Neuronal stem cell (in vitro differentiated cells): ENCODE results near the gene HSFX4.
A peak's percentile ranks its signal among the peaks of the same experiment; 100 is the strongest.
"Not testable (repeated sequence)": the region's sequence is repeated elsewhere in the genome, so short reads cannot be mapped to it uniquely, and the experiment has no call there.

ENCODE experiments used
- DNase-seq: peaks from one replicate; pipeline ENCODE4 v3.0.0-alpha.2; 2013; ENCODE audit warnings: low spot score
- H2AFZ ChIP-seq: one replicate; pipeline ENCODE4 v1.6.1; 2013; ENCODE audit warnings: mild to moderate bottlenecking, low read length, inconsistent platforms
- H2AK5ac ChIP-seq: 2 replicates; pipeline ENCODE4 v1.6.1; 2013; ENCODE audit warnings: low read depth, mild to moderate bottlenecking, inconsistent platforms, low read length, moderate library complexity, mixed read lengths
- H2BK120ac ChIP-seq: 2 replicates; pipeline ENCODE4 v1.6.1; 2013; ENCODE audit warnings: low read depth, mild to moderate bottlenecking, inconsistent platforms, low read length, moderate library complexity, mixed read lengths
- H2BK12ac ChIP-seq: one replicate; pipeline ENCODE4 v1.6.1; 2013; ENCODE audit warnings: low read length, inconsistent platforms
- H2BK15ac ChIP-seq: 2 replicates; pipeline ENCODE4 v1.6.1; 2013; ENCODE audit warnings: mild to moderate bottlenecking, low read length, inconsistent platforms, mixed read lengths
- H2BK5ac ChIP-seq: one replicate; pipeline ENCODE4 v1.6.1; 2013; ENCODE audit warnings: inconsistent platforms, mild to moderate bottlenecking, low read length, moderate library complexity
- H3K14ac ChIP-seq: one replicate; pipeline ENCODE4 v1.6.1; 2013; ENCODE audit warnings: low read length, inconsistent platforms
- H3K18ac ChIP-seq: 2 replicates; pipeline ENCODE4 v1.6.1; 2013; ENCODE audit warnings: low read length, inconsistent platforms
- H3K23ac ChIP-seq: 2 replicates; pipeline ENCODE4 v1.6.1; 2013; ENCODE audit warnings: low read depth, mild to moderate bottlenecking, mixed read lengths, low read length, inconsistent platforms; ENCODE audit not compliant: poor library complexity
- H3K27ac ChIP-seq: replicated peaks from 3 replicates; pipeline ENCODE4 v1.5.1; 2013; ENCODE audit warnings: low read length, inconsistent platforms
- H3K27me3 ChIP-seq, 3 experiments: 2 replicates each; pipeline ENCODE4 v1.6.1; 2013; ENCODE audit warnings: low read length in 3 of 3, mild to moderate bottlenecking in 2 of 3, inconsistent platforms in 1 of 3, low read depth in 1 of 3, mixed read lengths in 1 of 3, moderate library complexity in 1 of 3; ENCODE audit not compliant: control insufficient read depth in 3 of 3, insufficient read depth in 3 of 3
- H3K36me3 ChIP-seq, 2 donors: replicated peaks in 1 of 2; 2 replicates each; pipeline ENCODE4 v1.6.1; 2013; ENCODE audit warnings: low read length in 2 of 2; ENCODE audit not compliant: control insufficient read depth in 2 of 2, insufficient read depth in 2 of 2
- H3K4ac ChIP-seq: 2 replicates; pipeline ENCODE4 v1.6.1; 2013; ENCODE audit warnings: inconsistent platforms, mild to moderate bottlenecking, low read length, moderate library complexity
- H3K4me1 ChIP-seq, 2 donors: 1 replicate in 1 of 2; 2 replicates in 1 of 2; pipeline ENCODE4 v1.6.1; 2013; ENCODE audit warnings: low read length in 2 of 2, low read depth in 1 of 2; ENCODE audit not compliant: control insufficient read depth in 2 of 2, insufficient read depth in 1 of 2
- H3K4me2 ChIP-seq: one replicate; pipeline ENCODE4 v1.6.1; 2013; ENCODE audit warnings: mild to moderate bottlenecking, low read length, inconsistent platforms; ENCODE audit not compliant: insufficient read depth, poor library complexity, severe bottlenecking
- H3K4me3 ChIP-seq, 2 donors: 2 replicates each; pipeline ENCODE4 v1.5.1; 2013; ENCODE audit warnings: low read length in 2 of 2, mild to moderate bottlenecking in 2 of 2, inconsistent platforms in 1 of 2, moderate library complexity in 1 of 2
- H3K79me1 ChIP-seq: one replicate; pipeline ENCODE4 v1.6.1; 2013; ENCODE audit warnings: low read depth, mild to moderate bottlenecking, inconsistent platforms, low read length, moderate library complexity
- H3K9ac ChIP-seq: one replicate; pipeline ENCODE4 v1.6.1; 2013; ENCODE audit warnings: mild to moderate bottlenecking, low read depth, low read length, inconsistent platforms; ENCODE audit not compliant: poor library complexity
- H3K9me3 ChIP-seq, 2 donors: replicated peaks in 1 of 2; 2 replicates each; pipeline versions ENCODE3 to v1.6.1; 2013; ENCODE audit warnings: low read length in 2 of 2, mild to moderate bottlenecking in 2 of 2, inconsistent platforms in 1 of 2, low read depth in 1 of 2, mixed read lengths in 1 of 2, moderate library complexity in 1 of 2; ENCODE audit not compliant: control insufficient read depth in 2 of 2, insufficient read depth in 1 of 2
- H4K8ac ChIP-seq: one replicate; pipeline ENCODE4 v1.6.1; 2013; ENCODE audit warnings: low read depth, mild to moderate bottlenecking, inconsistent platforms, low read length, moderate library complexity
- H4K91ac ChIP-seq: one replicate; pipeline ENCODE4 v1.6.1; 2013; ENCODE audit warnings: low read length, low read depth, mild to moderate bottlenecking, inconsistent platforms; ENCODE audit not compliant: poor library complexity
- WGBS, 2 donors: extraction: QIAGEN DNeasy Blood & Tissue Kit; methylation state at CpG; one replicate each; pipeline ENCODE4 v1.1.7; 2013; ENCODE audit warnings: missing lambda C conversion rate in 2 of 2, mixed read lengths in 1 of 2; ENCODE audit not compliant: insufficient read length in 2 of 2, insufficient replicate concordance in 1 of 2; ENCODE audit errors: extremely low coverage in 2 of 2; 5-methylcytosine and 5-hydroxymethylcytosine counted together

HSFX4 gene

DNA sequence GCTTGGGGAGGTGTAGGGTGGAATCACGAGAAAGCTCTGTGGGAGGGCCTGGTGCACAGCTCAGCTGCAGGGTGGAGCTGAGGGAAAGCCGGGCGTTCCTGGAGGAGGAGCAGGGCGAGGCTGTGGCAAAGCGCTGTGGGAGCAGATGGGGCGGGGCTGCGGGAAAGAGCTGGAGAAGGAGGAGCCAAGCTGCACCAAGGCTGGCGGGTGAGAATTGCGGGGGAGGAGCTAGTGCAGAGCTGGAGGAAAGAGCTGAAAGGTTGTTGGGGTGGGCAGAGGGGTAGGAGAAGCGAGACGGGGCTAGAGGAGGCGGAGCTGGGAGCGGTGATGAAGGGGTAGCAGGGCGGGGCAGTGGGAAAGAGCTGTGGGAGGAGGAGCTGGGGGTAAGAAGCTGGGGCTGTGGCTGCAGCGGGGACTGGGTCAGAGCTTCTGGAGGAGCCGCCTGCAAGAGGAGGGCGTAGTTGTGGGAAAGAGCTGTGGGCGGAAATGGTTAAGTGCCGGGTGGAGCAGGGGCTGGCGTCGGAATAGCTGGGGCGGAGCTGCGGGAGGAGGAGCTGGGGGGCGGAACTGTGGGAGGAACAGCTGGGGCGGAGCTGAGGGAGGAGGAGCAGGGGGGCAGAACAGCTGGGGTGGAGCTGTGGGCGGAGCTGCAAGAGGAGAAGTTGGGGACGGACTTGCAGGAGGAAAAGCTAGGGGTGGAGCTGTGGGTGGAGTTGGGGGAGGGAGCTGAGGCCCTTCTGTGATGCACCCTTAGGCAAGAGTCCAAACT, 10.7 kb downstream of the HSFX4 start:
- Histone ChIP-seq H3K27me3 (no peaks in the 10 kb centered on the region), H4K91ac (no peak overlapping the region), H3K4me1 (peaks cover 0 to 3% of the 10 kb centered on the region in 2 donors), H2AFZ (peak overlapping the region; percentile 87), H3K27ac (peak overlapping the region; percentile 96), H3K4me3 (peak overlapping the region; percentile 62 to 87), H3K9ac (peak overlapping the region; percentile 72), H2BK12ac (no peak overlapping the region), H3K23ac (no peak overlapping the region), H2AK5ac (no peak overlapping the region), H3K4me2 (peak overlapping the region; percentile 62), H3K9me3 (no peaks in the 10 kb centered on the region), H3K36me3 (no peaks in the 10 kb centered on the region), H2BK120ac (no peak overlapping the region), H2BK5ac (peak overlapping the region; percentile 53), H3K79me1 (no peaks in the 10 kb centered on the region), H3K4ac (no peak overlapping the region), H4K8ac (no peak overlapping the region), H2BK15ac (no peak overlapping the region), H3K18ac (peak overlapping the region; percentile 91), H3K14ac (no peak overlapping the region)
- WGBS, 2 donors = no CpG with 5 or more reads among the region's 27 CpGs
- peak; percentile 85 for DNase-seq

- not testable (repeated sequence) for H2BK5ac ChIP-seq, H2AK5ac ChIP-seq, H3K4me1 ChIP-seq, H3K9me3 ChIP-seq, H3K27me3 ChIP-seq, H3K14ac ChIP-seq, H3K23ac ChIP-seq, H2BK120ac ChIP-seq, H3K18ac ChIP-seq, H3K4ac ChIP-seq, H3K36me3 ChIP-seq, H4K8ac ChIP-seq, H2BK12ac ChIP-seq, H4K91ac ChIP-seq, H2BK15ac ChIP-seq, H3K9ac ChIP-seq, DNase-seq, H3K4me2 ChIP-seq, H3K79me1 ChIP-seq
- no CpG with 5 or more reads among the region's 11 CpGs for WGBS, 2 donors
- Histone ChIP-seq H3K27ac (peak overlapping the region; percentile 33), H3K4me3 (peak overlapping the region in 1 of 2 donors; percentile 39), H2AFZ (peak overlapping the region; percentile 35)
These were observed 11.3 kb downstream of the HSFX4 start for GRCh38 chrX:149940674-149941024.

- not testable (repeated sequence) for H3K9ac ChIP-seq, H3K4me3 ChIP-seq, H2AK5ac ChIP-seq, H3K79me1 ChIP-seq, H3K27me3 ChIP-seq, H4K8ac ChIP-seq, H3K23ac ChIP-seq, H3K4me2 ChIP-seq, H3K9me3 ChIP-seq, H2BK12ac ChIP-seq, H2AFZ ChIP-seq, H3K18ac ChIP-seq, H3K4ac ChIP-seq, DNase-seq, H3K14ac ChIP-seq, H3K27ac ChIP-seq, H2BK120ac ChIP-seq, H3K4me1 ChIP-seq, H4K91ac ChIP-seq, H2BK15ac ChIP-seq, H2BK5ac ChIP-seq
- WGBS, 2 donors = no CpG with 5 or more reads among the region's 11 CpGs
- peaks cover 0 to 14% of the 10 kb centered on the region in 2 donors for H3K36me3 ChIP-seq
These were observed 15.8 kb downstream of the HSFX4 start for GRCh38 chrX:149945087-149945670.

DNA sequence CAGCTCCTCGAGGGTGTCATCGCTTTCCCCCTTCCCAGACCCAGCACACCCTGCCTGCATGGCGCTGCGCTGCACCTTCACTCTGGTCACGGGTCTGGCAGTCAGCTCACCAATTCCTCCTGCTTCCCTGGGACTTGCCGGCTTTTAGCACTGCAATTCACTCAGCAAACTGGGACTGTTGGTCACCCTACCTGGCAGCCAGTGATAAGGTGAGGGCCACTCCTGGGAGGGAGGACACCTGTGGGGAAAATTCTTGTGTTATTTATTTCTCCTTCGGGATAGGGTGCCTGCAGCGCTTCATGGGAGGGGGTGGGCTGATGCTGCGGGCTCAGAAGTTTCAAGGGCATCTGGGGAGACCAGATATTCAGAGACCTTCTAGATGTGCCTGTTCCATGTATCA, 16.4 kb downstream of the HSFX4 start:
- H3K27me3 ChIP-seq, H3K4me1 ChIP-seq, H3K79me1 ChIP-seq, H2AK5ac ChIP-seq, H2AFZ ChIP-seq, H3K27ac ChIP-seq, H2BK12ac ChIP-seq, H3K4ac ChIP-seq, H2BK120ac ChIP-seq, H2BK15ac ChIP-seq, H3K14ac ChIP-seq, H2BK5ac ChIP-seq, H3K4me3 ChIP-seq, H3K9ac ChIP-seq, H3K9me3 ChIP-seq, H3K18ac ChIP-seq, H4K91ac ChIP-seq, H3K4me2 ChIP-seq, H4K8ac ChIP-seq, DNase-seq, H3K23ac ChIP-seq: not testable (repeated sequence)
- no CpG with 5 or more reads among the region's 9 CpGs for WGBS, 2 donors
- H3K36me3 ChIP-seq = peaks cover 0 to 14% of the 10 kb centered on the region in 2 donors
